ENCODE results near the gene SYT7.
"Not testable (repeated sequence)": the region's sequence is repeated elsewhere in the genome, so short reads cannot be mapped to it uniquely, and the experiment has no call there.

The SYT7 gene

DNA sequence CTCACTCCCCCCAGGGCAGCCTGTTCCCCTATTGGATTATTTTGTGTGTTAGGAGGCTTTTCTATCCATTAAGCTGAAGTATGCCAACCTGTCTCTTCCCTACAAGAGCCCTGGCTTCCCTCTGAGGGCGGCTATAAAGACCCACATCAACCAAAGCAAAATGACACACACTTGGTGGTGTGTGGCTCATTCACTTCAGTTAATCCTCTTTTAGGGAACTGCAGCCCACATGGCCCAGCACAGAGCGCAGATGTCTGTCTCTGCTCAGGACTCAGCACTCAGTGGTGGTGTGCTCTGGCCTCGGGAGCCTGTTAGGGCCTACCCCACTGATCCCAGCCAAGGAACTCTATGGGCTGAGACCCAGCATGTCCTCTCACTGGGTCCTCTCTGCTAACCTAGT, 104.5 kb downstream of the SYT7 start:
- no peak for DNase-seq (ENCODE audit: low spot score)

DNA sequence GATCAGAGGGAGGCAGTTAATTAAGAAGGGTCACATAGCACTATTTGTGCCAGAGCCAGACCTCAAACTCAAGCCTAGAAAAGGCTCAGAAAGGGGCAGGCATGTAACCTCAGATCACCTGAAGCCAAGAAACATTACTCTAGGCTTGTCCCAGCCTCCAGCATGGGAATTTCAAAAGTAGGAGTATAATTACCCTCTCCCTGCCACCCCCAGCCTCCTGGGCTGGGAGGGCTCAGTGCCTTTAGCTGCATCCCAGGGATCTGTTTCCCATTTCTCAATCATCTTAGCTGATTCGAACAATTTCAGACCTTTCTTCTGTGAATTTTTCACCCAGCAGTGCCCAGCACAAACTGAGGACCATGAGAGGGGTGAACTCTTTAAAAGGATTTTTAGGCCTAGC, 105.4 kb downstream of the SYT7 start:
- no peak for DNase-seq (ENCODE audit: low spot score)

DNA sequence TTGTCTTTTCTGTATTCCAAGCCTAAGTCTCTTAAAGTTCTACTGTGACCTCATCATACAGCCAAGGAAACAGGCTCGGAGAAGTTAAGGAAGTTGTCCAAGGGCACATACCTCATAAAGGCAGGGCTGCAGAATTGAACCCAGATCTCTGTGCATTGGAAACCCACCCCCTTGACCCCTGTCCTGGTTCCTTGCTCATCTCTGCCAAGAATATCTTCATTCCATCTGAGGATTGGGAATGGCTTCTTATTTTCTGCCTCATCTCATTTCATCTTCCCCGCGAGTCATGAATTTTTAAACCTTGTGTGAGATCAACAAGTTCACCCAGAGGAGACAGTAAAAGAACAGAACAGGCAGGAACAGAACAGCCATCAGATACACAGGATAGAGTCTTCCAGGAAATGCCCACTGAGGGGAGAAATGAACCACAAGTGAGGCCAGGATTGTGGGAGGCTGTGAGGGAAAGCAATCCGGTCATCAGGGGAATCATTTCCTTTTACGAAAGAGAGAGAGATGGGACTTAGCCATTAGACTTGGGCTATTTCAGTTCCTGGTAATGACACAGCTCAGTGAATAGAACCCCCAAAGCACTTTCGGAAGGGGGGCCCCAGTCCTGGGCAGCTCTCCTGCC, 106.7 kb downstream of the SYT7 start:
- DNase-seq (ENCODE audit: low spot score): no peak

DNA sequence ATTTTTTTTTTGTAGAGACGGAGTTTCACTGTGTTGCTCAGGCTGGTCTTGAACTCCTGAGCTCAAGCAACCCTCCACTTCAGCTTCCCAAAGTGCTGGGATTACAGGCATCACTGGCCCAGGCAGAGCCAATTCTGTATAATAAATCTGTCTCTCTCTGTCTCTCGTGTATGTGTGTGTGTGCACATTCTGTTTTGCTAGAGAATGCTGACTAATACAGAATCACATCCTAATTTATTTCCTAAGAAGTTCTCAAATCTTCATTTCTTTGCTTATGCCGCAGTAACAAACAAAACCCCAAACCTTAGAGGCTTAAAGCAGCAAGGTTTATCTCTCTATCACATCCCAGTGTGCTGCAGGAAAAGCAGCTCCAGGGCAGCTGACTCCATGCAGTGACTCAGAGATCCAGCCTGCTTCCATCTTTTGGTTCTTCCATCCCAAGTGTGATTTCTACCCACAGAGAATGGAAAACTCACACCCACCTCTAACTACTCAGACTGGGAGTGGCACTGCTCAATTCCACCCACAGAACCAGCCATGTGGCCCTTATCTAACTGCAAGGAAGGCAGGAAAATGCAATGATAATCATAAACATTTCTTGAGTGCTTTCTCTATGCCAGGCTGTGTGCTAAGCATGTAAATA, 107.4 kb downstream of the SYT7 start:
- no peak for DNase-seq (ENCODE audit: low spot score)

DNA sequence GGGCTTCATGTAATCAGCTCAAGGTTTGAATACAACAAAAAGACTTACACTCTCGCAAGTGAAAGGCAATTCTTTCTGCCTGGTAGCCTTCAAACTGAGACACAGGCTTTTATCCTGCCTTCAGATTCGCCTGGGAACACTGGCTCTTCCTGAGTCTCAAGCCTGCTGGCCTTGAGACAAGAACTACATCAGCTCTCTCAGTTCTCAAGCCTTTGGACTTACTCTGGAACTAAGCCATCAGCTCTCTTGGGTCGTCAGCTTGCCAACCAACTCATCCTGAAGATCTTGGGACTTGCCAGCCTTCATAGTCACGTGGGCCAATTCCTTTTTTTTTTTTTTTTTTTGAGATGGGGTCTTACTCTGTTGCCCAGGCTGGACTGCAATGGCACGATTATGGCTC, 108.0 kb downstream of the SYT7 start:
- no peak for DNase-seq (ENCODE audit: low spot score)

DNA sequence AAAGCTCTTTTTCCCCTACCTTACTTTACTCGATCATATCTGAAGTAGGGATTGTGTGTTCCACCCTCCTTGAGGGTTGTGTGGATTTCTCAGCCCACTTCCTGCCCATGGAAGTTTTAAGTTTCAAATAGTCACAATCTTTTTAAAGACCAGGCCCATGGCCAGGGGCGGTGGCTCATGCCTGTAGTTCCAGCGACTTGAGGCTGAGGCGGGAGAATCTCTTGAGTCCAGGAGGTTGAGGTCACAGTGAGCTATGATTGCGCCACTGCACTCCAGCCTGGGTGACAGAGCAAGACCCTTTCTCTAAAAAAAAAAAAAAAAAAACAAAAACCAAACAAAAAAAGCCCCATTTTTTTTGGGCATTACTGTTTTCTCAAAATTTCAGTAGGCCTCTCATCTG, 108.6 kb downstream of the SYT7 start:
- no peak for DNase-seq (ENCODE audit: low spot score)

DNA sequence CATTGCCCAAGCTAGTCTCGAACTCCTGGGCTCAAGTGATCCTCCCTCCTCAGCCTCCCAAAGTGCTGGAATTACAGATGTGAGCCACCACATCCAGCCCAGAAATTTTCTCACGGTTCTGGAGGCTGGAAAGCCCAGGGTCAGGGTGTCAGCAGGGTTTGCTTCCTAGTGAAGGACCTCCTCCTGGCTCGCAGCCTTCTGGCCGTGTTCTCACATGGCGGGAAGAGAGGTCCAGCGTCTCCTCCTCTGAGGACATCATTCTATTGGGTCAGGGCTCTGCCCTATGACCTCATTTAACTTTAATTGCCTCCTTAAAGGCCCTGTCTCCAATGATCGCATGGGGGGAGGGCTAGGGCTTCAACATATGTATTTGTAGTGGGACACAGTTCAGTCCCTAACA, 112.9 kb downstream of the SYT7 start:
- DNase-seq (ENCODE audit: low spot score): no peak

DNA sequence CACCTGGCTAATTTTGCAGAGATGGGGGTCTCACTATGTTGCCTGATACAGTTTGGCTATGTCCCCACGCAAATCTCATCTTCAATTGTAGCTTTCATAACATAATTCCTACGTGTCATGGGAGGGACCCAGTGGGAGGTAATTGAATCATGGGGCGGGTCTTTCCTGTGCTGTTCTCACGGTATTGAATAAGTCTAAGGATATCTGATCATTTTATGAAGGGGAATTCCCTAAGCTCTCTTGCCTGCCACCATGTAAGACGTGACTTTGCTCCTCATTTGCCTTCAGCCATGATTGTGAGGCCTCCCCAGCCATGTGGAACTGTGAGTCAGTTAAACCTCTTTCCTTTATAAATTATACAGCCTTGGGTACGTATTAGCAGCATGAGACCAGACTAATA, 113.3 kb downstream of the SYT7 start:
- DNase-seq (ENCODE audit: low spot score): not testable (repeated sequence)
